ENCODE data around the gene AMPD1. TPM values are rescaled to one million over a fixed set of nuclear protein-coding genes. Genes with fewer than 3 reads are reported as not detected.

AMPD1 gene
- total RNA-seq, 1 experiment from 2014 or later, result not detected

Small RNA genes within 50 kb of the gene (small RNA-seq; reads per million reads assigned to genes)
- gene RN7SL432P, result not detected
- gene RNY1P13, result not detected

Other genes with a start within 250 kb of the AMPD1 start
- 38.0 and 78.9 TPM in 2 replicates for gene TRIM33, start 184.3 kb downstream of the AMPD1 start, total RNA-seq (2014; rRNA removed; shearing (Covaris generic); ENCODE audit: low replicate concordance)
- 45.7 and 46.2 TPM in 2 replicates for gene BCAS2, start 113.9 kb downstream of the AMPD1 start, total RNA-seq (2014; rRNA removed; shearing (Covaris generic); ENCODE audit: low replicate concordance)
- 0.11 and 0.60 TPM in 2 replicates for gene DENND2C, start 25.5 kb downstream of the AMPD1 start, total RNA-seq (2014; rRNA removed; shearing (Covaris generic); ENCODE audit: low replicate concordance)
- 30.6 and 68.0 TPM in 2 replicates for gene NRAS, start 21.2 kb upstream of the AMPD1 start, total RNA-seq (2014; rRNA removed; shearing (Covaris generic); ENCODE audit: low replicate concordance)
- gene CSDE1, start 62.4 kb upstream of the AMPD1 start, total RNA-seq (2014; rRNA removed; shearing (Covaris generic); ENCODE audit: low replicate concordance), result 310 and 375 TPM in 2 replicates
- 75.4 and 106 TPM in 2 replicates for gene SIKE1, start 85.1 kb upstream of the AMPD1 start, total RNA-seq (2014; rRNA removed; shearing (Covaris generic); ENCODE audit: low replicate concordance)
- gene SYCP1, start 159.3 kb upstream of the AMPD1 start, total RNA-seq (2014; rRNA removed; shearing (Covaris generic); ENCODE audit: low replicate concordance), result not detected in 2 replicates

All from Karpas-422 (cell line).